ENCODE results near the gene TCF7L2. TPM values are rescaled to one million over a fixed set of nuclear protein-coding genes. Genes with fewer than 3 reads are reported as not detected.

Gene TCF7L2
- 0.34 and 2.6 TPM in 2 replicates for total RNA-seq (2014; rRNA removed; shearing (Covaris generic))

- DNase-seq (ENCODE audit: low read depth), result peak; percentile 95
Measured at GRCh38 chr10:112949875-112950507, at the start of gene TCF7L2. TSS of gene TCF7L2 (plus strand) at chr10:112950247. CDS start at chr10:112950757, 510 bp downstream.

- DNase-seq (ENCODE audit: low read depth), result no peak
Measured at GRCh38 chr10:112902730-112903129, 47.3 kb upstream of the TCF7L2 start.

DNA sequence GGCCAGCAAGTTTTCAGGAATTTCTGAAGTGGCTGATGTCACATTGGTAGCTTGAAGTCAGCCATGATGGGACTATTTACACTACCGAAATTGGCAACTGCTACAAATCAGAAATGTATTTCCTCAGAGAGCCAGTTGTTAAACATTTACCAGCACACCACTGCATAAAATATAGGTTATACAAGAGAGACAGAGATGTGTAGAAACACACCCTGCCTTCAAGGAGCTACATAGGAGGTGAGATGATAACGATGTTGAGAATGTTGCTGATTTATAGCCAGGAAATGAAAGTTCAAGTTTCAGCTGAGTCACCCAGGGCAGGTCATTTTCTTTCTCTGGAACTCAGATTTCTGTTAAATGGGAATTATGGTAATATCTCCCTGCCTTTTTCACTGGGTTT, 46.0 kb upstream of the TCF7L2 start:
- DNase-seq (ENCODE audit: low read depth), result peak; percentile 57

DNA sequence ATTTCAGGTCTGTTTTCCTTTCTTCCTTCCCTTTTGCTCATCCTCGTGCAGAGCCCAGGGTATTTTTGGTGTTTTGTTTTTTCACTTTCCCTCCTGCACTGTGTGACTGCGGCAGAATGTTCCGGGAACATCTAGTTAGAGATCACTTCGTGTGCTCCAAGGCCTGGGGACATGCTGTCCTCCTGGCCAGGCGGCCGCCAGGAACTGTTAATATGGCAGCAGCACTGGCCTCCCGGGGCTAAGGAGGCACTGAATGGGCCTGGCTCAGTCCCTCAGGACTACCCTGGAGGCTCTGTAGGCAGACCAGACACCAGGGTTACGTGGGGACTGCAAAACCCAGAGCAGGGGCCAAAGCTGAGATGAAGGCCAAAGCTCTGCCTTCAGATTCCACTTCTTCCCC, 43.1 kb upstream of the TCF7L2 start:
- DNase-seq (ENCODE audit: low read depth), result no peak

DNA sequence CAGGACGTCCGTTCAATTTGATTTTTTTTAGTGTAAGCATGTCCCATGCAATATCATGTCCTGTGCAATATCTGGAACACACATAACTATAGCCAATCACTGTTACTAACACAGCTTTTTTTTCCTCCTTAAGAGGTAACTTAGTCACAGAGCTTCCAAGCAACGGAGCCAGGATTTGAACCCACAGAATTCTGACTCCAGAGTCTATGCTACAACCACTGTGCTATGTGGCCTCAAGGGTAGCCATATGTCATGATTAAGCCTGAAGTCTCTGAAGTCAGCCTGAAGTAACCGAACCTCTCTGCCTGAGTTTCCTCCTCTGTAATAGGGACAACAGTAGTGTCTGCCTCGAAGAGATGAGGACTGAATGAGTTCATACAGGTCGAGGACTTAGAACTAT, 42.2 kb upstream of the TCF7L2 start:
- no peak for DNase-seq (ENCODE audit: low read depth)

- no peak for DNase-seq (ENCODE audit: low read depth)
Measured at GRCh38 chr10:112911206-112911605, 38.8 kb upstream of the TCF7L2 start.

DNA sequence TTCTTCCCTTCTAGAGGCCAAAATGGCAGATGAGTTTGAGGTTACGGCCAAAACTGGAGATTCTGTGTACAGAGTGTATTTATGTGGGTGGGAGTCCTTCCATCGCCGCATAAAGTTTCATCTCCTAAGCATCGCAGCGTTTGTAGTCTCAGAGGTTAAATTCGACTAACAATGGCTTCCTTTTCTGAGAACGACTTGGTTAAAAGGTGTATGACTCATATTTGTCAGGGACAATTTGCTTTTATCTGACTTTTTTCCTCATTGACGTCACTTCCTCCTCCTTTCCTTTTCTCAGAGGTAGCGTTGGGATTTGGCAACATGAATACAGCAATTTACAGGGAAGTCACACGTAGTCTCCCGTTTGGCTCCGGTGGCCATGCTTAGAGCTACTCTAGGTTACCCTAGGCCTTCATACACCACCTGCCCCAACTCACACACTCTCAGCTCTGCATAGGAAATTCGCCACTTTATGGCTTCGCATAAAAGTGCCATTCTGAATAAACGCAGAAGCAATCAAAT, 37.6 kb upstream of the TCF7L2 start:
- no peak for DNase-seq (ENCODE audit: low read depth)

- no peak for DNase-seq (ENCODE audit: low read depth)
Measured at GRCh38 chr10:112913255-112913654, 36.8 kb upstream of the TCF7L2 start.

- no peak for DNase-seq (ENCODE audit: low read depth)
Measured at GRCh38 chr10:112913661-112914287, 36.3 kb upstream of the TCF7L2 start.

GRCh38 chr10:112914288-112914952, 35.6 kb upstream of the TCF7L2 start:
- DNase-seq (ENCODE audit: low read depth), result no peak

DNA sequence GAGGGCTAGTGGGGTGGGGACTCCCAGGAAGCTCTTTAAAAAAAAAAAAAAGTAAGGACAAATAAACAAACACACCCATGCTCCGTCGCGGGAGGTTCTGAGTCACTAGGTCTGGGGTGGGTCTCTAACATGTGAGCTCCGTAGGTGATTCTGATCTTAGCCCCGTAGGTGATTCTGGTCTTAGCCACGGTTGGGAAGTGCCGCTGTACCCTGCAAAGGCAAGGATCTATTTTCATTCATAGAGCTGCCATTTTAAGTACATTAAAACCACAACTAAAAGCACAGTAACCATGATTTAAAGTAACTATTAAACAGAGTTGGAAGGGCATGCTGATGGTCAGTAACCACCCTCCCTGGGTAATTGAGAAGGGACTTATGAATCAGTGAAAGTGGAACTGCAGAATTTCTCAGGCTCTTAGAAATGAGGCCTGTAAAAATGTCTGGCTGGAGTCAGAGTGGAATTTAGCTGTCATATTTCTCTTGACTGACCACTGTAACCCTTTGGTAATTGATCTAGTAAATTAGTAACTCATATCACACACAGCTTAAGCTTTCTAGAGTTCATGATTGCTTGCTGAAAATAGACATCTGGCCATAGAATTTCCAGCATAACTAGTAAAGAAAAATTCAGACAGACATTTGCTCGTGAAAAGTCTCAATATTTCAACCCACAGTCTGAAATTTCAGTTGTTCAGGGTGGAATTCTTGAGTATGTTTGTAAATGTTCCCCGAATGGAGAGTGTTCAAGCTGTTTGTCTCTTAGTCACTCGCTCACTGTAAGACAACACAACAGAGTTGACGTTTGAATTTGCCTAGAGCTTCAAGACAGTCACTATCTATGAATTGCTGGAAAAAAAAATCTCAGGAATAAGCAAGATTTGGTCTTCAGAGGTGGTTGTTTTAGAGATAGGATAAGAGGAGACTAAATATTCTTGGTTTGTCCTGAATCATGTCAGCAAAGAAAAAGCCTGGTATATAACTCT, 34.2 kb upstream of the TCF7L2 start:
- DNase-seq (ENCODE audit: low read depth), result peak; percentile 74

GRCh38 chr10:112917681-112918080, 32.4 kb upstream of the TCF7L2 start:
- no peak for DNase-seq (ENCODE audit: low read depth)

- DNase-seq (ENCODE audit: low read depth), result no peak
Measured at GRCh38 chr10:112918771-112919170, 31.3 kb upstream of the TCF7L2 start.

DNA sequence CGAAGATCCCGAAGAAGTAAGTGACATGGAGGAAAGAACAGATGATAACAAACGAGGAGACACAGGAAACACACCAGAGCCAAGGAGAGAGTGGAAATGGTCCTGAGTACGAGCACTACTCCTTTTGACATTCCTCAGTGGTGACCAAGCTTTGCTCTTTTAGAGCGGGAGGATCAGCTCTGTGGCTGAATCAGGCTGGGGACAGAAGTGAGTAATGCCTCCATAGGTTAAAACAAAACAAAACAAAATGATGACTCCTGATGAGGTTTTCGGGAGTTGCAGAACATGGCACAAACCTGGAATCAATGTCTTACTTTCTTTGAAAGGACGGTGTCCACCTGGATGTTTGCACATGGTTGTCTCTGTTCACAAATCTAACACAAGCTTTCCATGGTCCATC, 30.3 kb upstream of the TCF7L2 start:
- DNase-seq (ENCODE audit: low read depth), result peak; percentile 90

DNA sequence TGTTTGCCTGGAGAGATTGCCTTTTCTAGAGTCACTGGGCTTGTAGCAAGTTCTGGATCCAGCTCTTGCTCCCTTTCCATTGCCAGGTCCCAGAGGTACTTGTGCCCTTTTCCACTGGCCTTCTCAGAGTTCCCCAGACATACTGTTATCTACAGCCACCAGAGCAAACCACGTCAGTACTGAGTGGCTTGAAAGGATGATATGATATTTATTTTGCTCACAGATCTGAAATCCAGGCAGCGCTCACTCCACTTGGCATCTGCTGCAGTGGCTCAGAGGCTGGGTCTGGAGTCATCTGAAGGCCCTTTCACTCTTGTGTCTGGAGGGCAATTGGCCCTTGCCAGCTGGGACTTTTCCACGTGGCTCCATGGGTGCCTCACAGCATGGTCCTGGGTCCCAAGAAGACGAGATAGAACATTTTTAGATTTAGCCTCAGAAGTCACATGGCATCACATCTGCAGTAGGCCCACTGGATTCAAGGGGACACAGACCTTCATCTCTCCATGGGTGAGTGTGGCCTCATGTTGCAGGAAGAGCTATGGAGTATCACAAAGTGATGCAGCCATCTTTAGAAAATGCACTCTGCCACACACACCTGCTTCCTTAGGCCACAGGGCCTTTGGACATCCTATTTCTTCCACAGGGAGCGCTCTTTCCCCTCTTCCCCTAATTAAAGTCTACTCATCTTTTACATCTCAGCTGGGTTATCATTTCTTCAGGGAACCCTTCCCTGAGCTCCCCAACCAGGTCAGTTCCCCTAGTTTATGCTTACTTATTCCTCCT, 22.9 kb upstream of the TCF7L2 start:
- no peak for DNase-seq (ENCODE audit: low read depth)

GRCh38 chr10:112927980-112928379, 22.1 kb upstream of the TCF7L2 start:
- DNase-seq (ENCODE audit: low read depth), result no peak

DNA sequence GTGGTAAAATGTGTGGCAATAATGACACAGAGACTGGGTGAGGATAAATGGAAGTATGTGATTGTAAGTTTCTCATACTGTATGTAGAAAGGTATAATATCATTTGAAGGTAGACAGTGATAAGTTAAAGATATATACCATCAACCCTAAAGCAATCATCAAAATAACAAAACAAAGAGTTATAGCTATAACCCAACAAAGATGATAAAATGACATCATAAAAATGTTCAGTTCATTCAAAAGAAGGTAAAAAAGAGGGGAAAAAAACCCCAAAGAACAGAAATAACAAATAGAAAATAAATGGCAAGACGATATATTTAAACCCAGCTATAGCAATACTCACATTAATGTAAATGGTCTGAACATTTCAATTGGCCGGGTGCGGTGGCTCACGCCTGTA, 17.4 kb upstream of the TCF7L2 start:
- no peak for DNase-seq (ENCODE audit: low read depth)

DNA sequence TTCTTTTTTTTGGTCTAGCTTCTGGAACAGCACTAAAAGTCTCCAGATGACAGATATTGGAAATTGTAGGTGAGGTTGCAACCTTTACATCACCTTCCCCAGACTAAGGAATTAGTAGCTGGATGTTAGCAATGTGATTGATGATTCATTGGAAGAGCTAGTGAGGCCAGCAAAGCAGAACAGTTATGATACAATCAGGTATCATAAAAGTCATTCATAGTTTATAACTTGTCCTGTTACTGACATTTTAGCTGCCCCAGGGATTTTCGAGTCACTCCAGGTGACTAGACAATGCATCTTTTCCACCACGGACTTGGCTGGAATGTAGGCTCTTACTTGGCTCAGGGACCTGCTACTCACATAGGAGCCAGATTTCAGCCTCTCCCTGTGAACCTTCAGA, 15.9 kb upstream of the TCF7L2 start:
- DNase-seq (ENCODE audit: low read depth), result no peak

DNA sequence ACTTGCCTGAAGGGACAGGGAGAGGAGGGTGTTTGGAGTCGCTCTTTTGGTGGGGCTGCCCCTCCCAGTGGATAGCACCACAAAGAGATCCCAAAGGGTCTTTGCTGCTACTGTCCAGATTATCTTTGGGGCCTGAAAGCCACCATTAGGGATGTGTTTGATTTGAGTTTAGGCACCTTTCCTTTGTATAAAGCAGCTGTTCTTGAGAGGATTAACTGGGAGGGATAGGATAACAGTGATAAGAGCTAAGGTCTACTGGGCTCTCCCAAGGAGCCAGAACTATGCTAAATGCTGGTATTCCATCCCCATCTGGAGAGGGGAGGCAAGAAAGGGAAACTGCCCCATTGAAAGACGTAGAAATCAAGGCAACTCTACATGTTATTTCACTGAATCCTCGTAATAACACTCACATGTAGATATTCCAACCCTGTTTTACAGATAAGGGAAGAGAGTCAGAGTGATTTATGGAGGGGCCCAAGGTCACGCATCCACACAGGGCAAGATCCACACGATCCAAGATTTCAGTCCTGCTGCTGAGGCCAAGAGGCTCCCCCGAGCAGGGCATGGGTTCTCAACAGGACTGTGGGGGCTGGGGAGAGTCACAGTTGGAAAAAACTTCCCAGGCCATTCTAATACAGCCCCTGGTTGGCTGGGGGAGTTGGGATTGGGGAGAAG, 11.1 kb upstream of the TCF7L2 start:
- DNase-seq (ENCODE audit: low read depth), result no peak

GRCh38 chr10:112945811-112946210, 4.2 kb upstream of the TCF7L2 start:
- DNase-seq (ENCODE audit: low read depth), result no peak

Data from M059J (cell line).